Mucosa of descending colon (tissue), 3 donors: ENCODE results near the gene CD99L2. TPM values are rescaled to one million over a fixed set of nuclear protein-coding genes. Genes with fewer than 3 reads are reported as not detected.

Experiments
- ATAC-seq: fragments of 200-7000 bp; cut with Tn5 transposase; one replicate; pipeline ENCODE4 v1.9.1; 2020; ENCODE audit warnings: mild to moderate bottlenecking, moderate library complexity
- DNase-seq, 3 donors: peaks; one replicate each; pipeline ENCODE4 v3.0.0-alpha.2; 2020
- H3K36me3 ChIP-seq: fragments of 200-600 bp; one replicate; pipeline ENCODE4 v1.8.0; 2021; ENCODE audit warnings: low read depth, mild to moderate bottlenecking
- H3K4me1 ChIP-seq: fragments of 200-600 bp; one replicate; pipeline ENCODE4 v1.8.0; 2021; ENCODE audit warnings: low read depth, mild to moderate bottlenecking
- H3K4me3 ChIP-seq: fragments of 200-600 bp; one replicate; pipeline ENCODE4 v1.8.0; 2021; ENCODE audit warnings: mild to moderate bottlenecking
- H3K9me3 ChIP-seq: fragments of 200-600 bp; one replicate; pipeline ENCODE4 v1.8.0; 2021; ENCODE audit warnings: mild to moderate bottlenecking
- intact Hi-C, 2 donors: fragments of 100-400 bp; cut with DNase I in 1 of 2; cut with micrococcal nuclease in 1 of 2; formaldehyde crosslinking; loops; one replicate each; pipeline versions ENCODE4 v1.11.0 to v1.11.1; 2022; cut with DNase I, micrococcal nuclease
- total RNA-seq, 3 donors: library from RNA; stranded (reverse); fragmentation: NEBNext Ultra II Directional in 2 of 3; extraction: Animal tissue kit (Norgen Biotek cat#: 25700) in 2 of 3; gene quantifications; one replicate each; pipeline versions ENCODE4 v1.2.1 to v1.2.4, GENCODE V29; 2021 to 2023
- TF ChIP-seq, protein P1 (sequence below): fragments of 200-600 bp; IDR thresholded peaks from one replicate; pipeline ENCODE4 v1.8.0; 2022; ENCODE audit warnings: antibody characterized with exemption, mild to moderate bottlenecking
- donor health status: DM: no; HTN: no; CAD: no; lungs with moderate emphysema.
- donor health status: DM: no; HTN: no; CAD: no.
- donor health status: DM: no; HTN: yes; CAD: no.

CD99L2 gene
- total RNA-seq, 3 donors from 2014 or later, result 12.3 to 48.0 (median 15.6) TPM

DNA sequence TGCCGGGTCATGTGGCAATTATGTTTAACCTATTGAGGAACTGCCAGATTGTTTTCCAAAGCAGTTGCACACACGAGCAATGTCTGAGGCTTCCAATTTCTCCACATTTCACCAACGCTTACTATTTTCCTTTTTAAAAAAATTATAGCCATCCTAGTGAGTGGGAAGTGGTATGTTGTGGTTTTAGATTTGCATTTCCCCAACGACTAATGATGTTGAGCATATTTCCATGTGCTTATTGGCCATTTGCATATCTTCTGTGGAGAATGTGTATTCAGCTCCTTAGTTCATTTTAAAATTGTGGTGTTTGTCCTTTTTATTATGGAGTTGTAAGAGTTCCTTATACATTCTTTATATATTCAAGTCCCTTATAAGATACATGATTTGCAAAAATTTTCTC, 145.1 kb downstream of the CD99L2 start:
- H3K4me3 ChIP-seq, result no peak overlapping the region
- ATAC-seq (no peak), DNase-seq (no peak)
- no peaks in the 10 kb centered on the region for H3K36me3 ChIP-seq
- no peaks in the 10 kb centered on the region for H3K4me1 ChIP-seq
- intact Hi-C loops, result no loop called here
- TF ChIP-seq, protein P1, sequence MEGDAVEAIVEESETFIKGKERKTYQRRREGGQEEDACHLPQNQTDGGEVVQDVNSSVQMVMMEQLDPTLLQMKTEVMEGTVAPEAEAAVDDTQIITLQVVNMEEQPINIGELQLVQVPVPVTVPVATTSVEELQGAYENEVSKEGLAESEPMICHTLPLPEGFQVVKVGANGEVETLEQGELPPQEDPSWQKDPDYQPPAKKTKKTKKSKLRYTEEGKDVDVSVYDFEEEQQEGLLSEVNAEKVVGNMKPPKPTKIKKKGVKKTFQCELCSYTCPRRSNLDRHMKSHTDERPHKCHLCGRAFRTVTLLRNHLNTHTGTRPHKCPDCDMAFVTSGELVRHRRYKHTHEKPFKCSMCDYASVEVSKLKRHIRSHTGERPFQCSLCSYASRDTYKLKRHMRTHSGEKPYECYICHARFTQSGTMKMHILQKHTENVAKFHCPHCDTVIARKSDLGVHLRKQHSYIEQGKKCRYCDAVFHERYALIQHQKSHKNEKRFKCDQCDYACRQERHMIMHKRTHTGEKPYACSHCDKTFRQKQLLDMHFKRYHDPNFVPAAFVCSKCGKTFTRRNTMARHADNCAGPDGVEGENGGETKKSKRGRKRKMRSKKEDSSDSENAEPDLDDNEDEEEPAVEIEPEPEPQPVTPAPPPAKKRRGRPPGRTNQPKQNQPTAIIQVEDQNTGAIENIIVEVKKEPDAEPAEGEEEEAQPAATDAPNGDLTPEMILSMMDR, result no peak
- H3K9me3 ChIP-seq, result no peaks in the 10 kb centered on the region

DNA sequence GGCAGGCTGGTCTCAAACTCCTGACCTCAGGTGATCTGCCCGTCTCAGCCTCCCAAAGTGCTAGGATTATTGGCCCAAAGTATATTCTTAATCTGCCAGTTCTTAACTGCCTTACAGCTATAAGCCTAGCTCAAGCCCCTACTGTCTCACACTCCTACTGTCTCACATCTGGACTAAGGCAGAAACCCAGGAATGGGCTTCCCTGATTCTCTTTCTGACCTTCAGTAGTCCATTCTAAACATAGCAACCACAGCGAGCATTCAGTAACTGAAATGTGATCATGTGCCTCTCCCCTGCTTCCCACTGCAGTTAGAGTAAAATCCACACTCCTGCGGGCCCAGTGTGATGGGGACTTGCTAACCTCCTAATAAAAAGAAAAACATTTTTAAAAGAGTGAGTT, 146.3 kb downstream of the CD99L2 start:
- ATAC-seq (no peak), DNase-seq (no peak)
- Histone ChIP-seq H3K9me3 (no peaks in the 10 kb centered on the region), H3K4me1 (no peaks in the 10 kb centered on the region), H3K36me3 (no peaks in the 10 kb centered on the region), H3K4me3 (no peak overlapping the region)
- intact Hi-C loops, result no loop called here
- TF ChIP-seq, protein P1, result no peak

DNA sequence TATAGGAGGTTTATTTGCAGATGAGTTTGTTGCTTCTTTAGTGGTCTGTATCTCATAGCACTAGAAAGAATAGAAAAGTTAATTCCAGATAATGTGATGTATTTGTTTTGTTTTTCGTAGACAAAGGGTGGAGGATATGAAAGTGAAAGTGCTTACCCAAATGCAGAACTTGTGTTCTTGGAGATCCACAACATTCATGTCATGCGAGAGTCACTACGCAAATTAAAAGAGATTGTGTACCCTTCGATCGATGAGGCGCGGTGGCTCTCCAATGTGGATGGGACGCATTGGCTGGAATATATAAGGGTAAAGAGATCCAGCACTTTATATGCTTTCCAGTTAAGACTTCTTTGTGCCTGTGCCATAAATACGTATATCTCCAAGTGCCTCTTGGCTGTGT, 162.0 kb downstream of the CD99L2 start:
- DNase-seq, result no peak
- TF ChIP-seq, protein P1, result no peak
- Histone ChIP-seq H3K4me3 (no peak overlapping the region), H3K4me1 (no peaks in the 10 kb centered on the region), H3K9me3 (no peaks in the 10 kb centered on the region), H3K36me3 (no peaks in the 10 kb centered on the region)
- ATAC-seq, result no peak
- intact Hi-C loops, result no loop called here

DNA sequence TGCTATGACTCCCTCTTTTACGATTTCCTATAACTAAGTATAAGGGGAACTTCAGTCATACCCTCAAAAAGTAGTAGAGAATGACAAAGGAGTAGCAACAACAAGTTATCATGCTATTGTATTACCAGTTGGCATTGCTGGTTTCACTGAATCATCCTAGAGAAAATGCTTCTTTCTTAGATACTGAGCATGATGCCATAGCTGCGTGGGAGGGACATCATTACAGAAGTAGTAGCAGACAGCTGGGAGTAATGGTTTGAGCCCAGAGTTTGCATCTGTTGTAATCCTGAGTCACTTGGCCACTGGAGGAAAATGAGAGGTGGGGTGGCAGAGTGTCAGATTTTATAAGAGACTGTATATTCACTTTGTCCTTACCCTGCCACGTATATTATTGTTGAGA, 166.7 kb downstream of the CD99L2 start:
- no peaks in the 10 kb centered on the region for H3K36me3 ChIP-seq
- DNase-seq (no peak), ATAC-seq (no peak)
- intact Hi-C loops, result no loop called here
- no peaks in the 10 kb centered on the region for H3K4me1 ChIP-seq
- TF ChIP-seq, protein P1, result no peak
- no peak overlapping the region for H3K4me3 ChIP-seq
- no peaks in the 10 kb centered on the region for H3K9me3 ChIP-seq

DNA sequence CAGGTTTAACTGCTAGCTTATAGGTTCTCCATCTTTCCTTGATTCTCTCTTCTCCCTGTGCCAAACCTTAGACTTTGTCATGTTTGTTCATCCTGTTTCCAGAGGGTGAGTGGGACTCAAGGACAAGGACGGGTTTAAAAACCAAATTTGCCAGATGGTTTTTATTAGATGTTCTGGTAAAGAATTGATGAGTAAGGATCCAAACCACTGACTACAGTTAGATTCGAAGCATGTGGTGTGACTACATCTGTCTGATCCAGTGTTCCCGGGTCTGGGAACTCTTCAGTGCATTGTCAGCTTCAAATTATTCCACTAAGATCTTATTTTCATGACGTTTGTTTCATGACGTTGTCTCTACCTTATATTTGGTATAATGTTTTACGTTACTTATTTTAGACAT, 167.7 kb downstream of the CD99L2 start:
- no peaks in the 10 kb centered on the region for H3K9me3 ChIP-seq
- ATAC-seq (no peak), DNase-seq (no peak)
- no peaks in the 10 kb centered on the region for H3K36me3 ChIP-seq
- TF ChIP-seq, protein P1, result no peak
- H3K4me3 ChIP-seq, result no peak overlapping the region
- no peaks in the 10 kb centered on the region for H3K4me1 ChIP-seq
- intact Hi-C loops, result no loop called here

DNA sequence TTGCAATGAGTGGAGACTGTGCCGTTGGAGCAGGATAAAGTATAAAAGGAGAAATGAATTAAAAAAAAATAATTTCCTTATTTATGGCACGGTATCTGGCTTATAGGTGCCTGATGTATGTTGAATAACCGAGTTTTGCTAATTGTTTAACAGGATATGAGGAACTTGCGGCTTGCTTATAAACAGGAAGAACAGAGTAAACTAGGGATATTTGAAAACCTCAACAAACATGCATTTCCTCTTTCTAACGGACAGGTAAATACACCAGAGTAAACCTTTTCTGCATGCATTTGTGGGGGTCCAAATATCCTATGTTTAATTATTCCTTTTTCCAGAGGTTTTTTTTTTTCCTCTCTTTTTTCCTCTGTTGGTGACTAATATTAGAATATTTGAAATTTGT, 168.5 kb downstream of the CD99L2 start:
- Histone ChIP-seq H3K4me1 (no peaks in the 10 kb centered on the region), H3K4me3 (no peak overlapping the region), H3K36me3 (no peaks in the 10 kb centered on the region), H3K9me3 (no peaks in the 10 kb centered on the region)
- DNase-seq (no peak), ATAC-seq (no peak)
- TF ChIP-seq, protein P1, result no peak
- intact Hi-C loops, result no loop called here
